ENCODE measurements around the gene PPP1R1B. TPM values are rescaled to one million over a fixed set of nuclear protein-coding genes. Genes with fewer than 3 reads are reported as not detected.
A peak's percentile ranks its signal among the peaks of the same experiment; 100 is the strongest.

PPP1R1B gene
- total RNA-seq, 1 donor from 2014 or later: 0.12 TPM

GRCh38 chr17:39633570-39634183 is 6.9 kb downstream of the PPP1R1B start:
- H3K4me3 Mint-ChIP-seq (ENCODE audit: unreplicated experiment): no peak overlapping the region
- TF ChIP-seq, protein P1, sequence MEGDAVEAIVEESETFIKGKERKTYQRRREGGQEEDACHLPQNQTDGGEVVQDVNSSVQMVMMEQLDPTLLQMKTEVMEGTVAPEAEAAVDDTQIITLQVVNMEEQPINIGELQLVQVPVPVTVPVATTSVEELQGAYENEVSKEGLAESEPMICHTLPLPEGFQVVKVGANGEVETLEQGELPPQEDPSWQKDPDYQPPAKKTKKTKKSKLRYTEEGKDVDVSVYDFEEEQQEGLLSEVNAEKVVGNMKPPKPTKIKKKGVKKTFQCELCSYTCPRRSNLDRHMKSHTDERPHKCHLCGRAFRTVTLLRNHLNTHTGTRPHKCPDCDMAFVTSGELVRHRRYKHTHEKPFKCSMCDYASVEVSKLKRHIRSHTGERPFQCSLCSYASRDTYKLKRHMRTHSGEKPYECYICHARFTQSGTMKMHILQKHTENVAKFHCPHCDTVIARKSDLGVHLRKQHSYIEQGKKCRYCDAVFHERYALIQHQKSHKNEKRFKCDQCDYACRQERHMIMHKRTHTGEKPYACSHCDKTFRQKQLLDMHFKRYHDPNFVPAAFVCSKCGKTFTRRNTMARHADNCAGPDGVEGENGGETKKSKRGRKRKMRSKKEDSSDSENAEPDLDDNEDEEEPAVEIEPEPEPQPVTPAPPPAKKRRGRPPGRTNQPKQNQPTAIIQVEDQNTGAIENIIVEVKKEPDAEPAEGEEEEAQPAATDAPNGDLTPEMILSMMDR (IDR thresholded peaks at IDR 0.05): no peak
- no peak overlapping the region for H3K27ac Mint-ChIP-seq (ENCODE audit: unreplicated experiment)
- no peaks in the 10 kb centered on the region for H3K9me3 Mint-ChIP-seq (ENCODE audit: low read depth)
- peaks cover 17% of the 10 kb centered on the region for H3K27me3 Mint-ChIP-seq (ENCODE audit: low read depth)
- H3K36me3 Mint-ChIP-seq (ENCODE audit: low read depth): no peaks in the 10 kb centered on the region
- H3K4me1 Mint-ChIP-seq (ENCODE audit: low read depth): peaks cover 20% of the 10 kb centered on the region
- no peak for DNase-seq (ENCODE audit: low spot score)

GRCh38 chr17:39634384-39634871 is 7.7 kb downstream of the PPP1R1B start:
- DNase-seq (ENCODE audit: low spot score): no peak
- Mint-ChIP-seq H3K4me3 (ENCODE audit: unreplicated experiment) (no peak overlapping the region), H3K27me3 (ENCODE audit: low read depth) (peaks cover 15% of the 10 kb centered on the region), H3K9me3 (ENCODE audit: low read depth) (no peaks in the 10 kb centered on the region), H3K36me3 (ENCODE audit: low read depth) (no peaks in the 10 kb centered on the region), H3K4me1 (ENCODE audit: low read depth) (peaks cover 27% of the 10 kb centered on the region), H3K27ac (ENCODE audit: unreplicated experiment) (no peak overlapping the region)
- TF ChIP-seq, protein P1 (IDR thresholded peaks at IDR 0.05): peak; percentile 89

GRCh38 chr17:39635614-39636176 is 8.9 kb downstream of the PPP1R1B start:
- peaks cover 11% of the 10 kb centered on the region for H3K27me3 Mint-ChIP-seq (ENCODE audit: low read depth)
- no peaks in the 10 kb centered on the region for H3K36me3 Mint-ChIP-seq (ENCODE audit: low read depth)
- H3K4me1 Mint-ChIP-seq (ENCODE audit: low read depth): peaks cover 31% of the 10 kb centered on the region
- no peak for DNase-seq (ENCODE audit: low spot score)
- no peaks in the 10 kb centered on the region for H3K9me3 Mint-ChIP-seq (ENCODE audit: low read depth)
- H3K4me3 Mint-ChIP-seq (ENCODE audit: unreplicated experiment): no peak overlapping the region
- TF ChIP-seq, protein P1 (IDR thresholded peaks at IDR 0.05): no peak
- no peak overlapping the region for H3K27ac Mint-ChIP-seq (ENCODE audit: unreplicated experiment)

DNA sequence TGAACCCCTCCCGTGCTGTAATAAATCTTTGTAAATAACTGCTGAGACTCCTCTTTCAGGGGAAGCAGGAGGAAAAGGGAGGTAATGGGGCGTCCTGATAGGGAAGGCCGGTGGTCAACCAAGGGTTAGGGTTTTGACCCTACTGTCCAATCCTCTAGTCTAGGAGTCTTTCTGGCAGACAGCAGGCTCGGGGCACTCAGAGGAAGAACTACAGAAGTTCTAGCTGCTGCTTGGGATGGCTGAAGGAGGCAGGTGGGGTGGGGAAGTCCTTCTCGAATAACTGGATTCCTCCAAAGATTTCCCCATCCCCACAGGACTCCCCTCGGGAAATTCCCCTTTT is 9.8 kb downstream of the PPP1R1B start:
- Mint-ChIP-seq H3K9me3 (ENCODE audit: low read depth) (no peaks in the 10 kb centered on the region), H3K27me3 (ENCODE audit: low read depth) (peaks cover 5% of the 10 kb centered on the region), H3K36me3 (ENCODE audit: low read depth) (no peaks in the 10 kb centered on the region), H3K27ac (ENCODE audit: unreplicated experiment) (peak overlapping the region; percentile 49), H3K4me1 (ENCODE audit: low read depth) (peaks cover 31% of the 10 kb centered on the region), H3K4me3 (ENCODE audit: unreplicated experiment) (peak overlapping the region; percentile 79)
- TF ChIP-seq, protein P1 (IDR thresholded peaks at IDR 0.05): no peak
- no peak for DNase-seq (ENCODE audit: low spot score)

DNA sequence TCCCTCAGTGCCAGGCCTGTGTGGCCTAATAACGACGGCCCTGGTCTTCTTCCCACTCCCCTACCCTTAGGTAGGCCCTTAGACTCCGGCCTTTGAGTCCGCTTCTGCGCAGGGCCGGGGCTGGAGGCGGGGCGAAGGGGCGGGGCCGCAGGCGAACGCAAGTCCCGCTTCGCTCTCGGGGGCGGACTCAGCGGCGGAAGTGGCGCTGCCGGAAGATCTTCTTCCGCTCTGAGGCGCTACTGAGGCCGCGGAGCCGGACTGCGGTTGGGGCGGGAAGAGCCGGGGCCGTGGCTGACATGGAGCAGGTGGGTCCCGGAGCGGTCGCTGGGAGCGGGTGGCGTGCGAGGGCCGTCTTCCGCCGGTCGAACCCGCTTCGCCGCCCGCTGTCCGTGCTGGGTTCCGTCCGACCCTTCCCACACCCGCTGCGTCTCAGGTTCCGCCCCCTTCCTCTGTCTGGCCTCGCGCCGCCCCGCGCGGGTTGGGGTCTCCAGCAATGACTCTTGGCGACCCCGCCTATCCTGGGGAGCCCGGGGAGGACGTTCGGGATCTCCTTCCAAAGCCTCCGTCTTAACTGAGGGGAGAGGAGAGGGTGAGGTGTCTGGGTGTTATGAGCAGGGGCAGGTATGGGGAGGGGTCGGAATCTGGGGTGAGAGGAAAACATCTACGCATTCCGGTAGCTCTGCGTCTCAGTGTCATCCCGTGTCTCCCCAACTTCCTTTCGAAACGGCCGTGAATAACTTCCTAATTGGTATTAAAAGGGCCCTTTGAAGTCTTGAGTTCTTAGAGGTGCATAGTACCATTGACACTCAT is 10.4 kb downstream of the PPP1R1B start, which contains the start of gene STARD3:
STARD3 (plus strand) TSS at position 218 of the 810 bp plus-strand sequence. CDS start 16,388 bp downstream, outside the sequence.
- Mint-ChIP-seq H3K27me3 (ENCODE audit: low read depth) (no peaks in the 10 kb centered on the region), H3K4me1 (ENCODE audit: low read depth) (peaks cover 34% of the 10 kb centered on the region), H3K9me3 (ENCODE audit: low read depth) (no peaks in the 10 kb centered on the region), H3K36me3 (ENCODE audit: low read depth) (no peaks in the 10 kb centered on the region), H3K4me3 (ENCODE audit: unreplicated experiment) (peak within 1 kb of the TSS; percentile 79), H3K27ac (ENCODE audit: unreplicated experiment) (peak within 1 kb of the TSS; percentile 55)
- no peak for DNase-seq (ENCODE audit: low spot score)
- TF ChIP-seq, protein P1 (IDR thresholded peaks at IDR 0.05): peak; percentile 57

All from chondrocyte (in vitro differentiated cells).